Smooth muscle cell (in vitro differentiated cells): ENCODE results near the gene MTREX. TPM values are rescaled to one million over a fixed set of nuclear protein-coding genes. Genes with fewer than 3 reads are reported as not detected.

Source experiments
- DNase-seq: peaks from one replicate; lab custom pipeline; 2025; ENCODE audit not compliant: unreplicated experiment; lab: John Stamatoyannopoulos, UW
- H2AFZ ChIP-seq: fragments of 200-600 bp; sonication (generic); 2 replicates; pipeline ENCODE4 v1.6.0; 2016; ENCODE audit warnings: antibody characterized with exemption, low read depth, mild to moderate bottlenecking
- H3F3A ChIP-seq: fragments of 200-600 bp; sonication (generic); 2 replicates; pipeline ENCODE4 v1.6.0; 2017; ENCODE audit warnings: antibody characterized with exemption, low read depth
- H3K27ac ChIP-seq: fragments of 200-600 bp; sonication (generic); 2 replicates; pipeline ENCODE4 v1.5.1; 2016; ENCODE audit warnings: low read depth, mild to moderate bottlenecking
- H3K27me3 ChIP-seq: fragments of 200-600 bp; sonication (generic); 2 replicates; pipeline ENCODE4 v1.6.1; 2016; ENCODE audit warnings: low read depth, mild to moderate bottlenecking
- H3K36me3 ChIP-seq: fragments of 200-600 bp; sonication (generic); 2 replicates; pipeline ENCODE4 v1.5.1; 2016; ENCODE audit warnings: low read depth
- H3K4me1 ChIP-seq: fragments of 200-600 bp; sonication (generic); 2 replicates; pipeline ENCODE4 v1.5.1; 2016; ENCODE audit warnings: low read depth
- H3K4me2 ChIP-seq: fragments of 200-600 bp; sonication (generic); 2 replicates; pipeline ENCODE4 v1.6.0; 2016; ENCODE audit warnings: mild to moderate bottlenecking
- H3K4me3 ChIP-seq: fragments of 200-600 bp; sonication (generic); 2 replicates; pipeline ENCODE4 v1.5.1; 2016; ENCODE audit warnings: mild to moderate bottlenecking
- H3K79me2 ChIP-seq: fragments of 200-600 bp; sonication (generic); 2 replicates; pipeline ENCODE4 v1.6.0; 2016; ENCODE audit warnings: low read depth, mild to moderate bottlenecking
- H3K9ac ChIP-seq: fragments of 200-600 bp; sonication (generic); 2 replicates; pipeline ENCODE4 v1.6.0; 2016; ENCODE audit warnings: low read depth
- H3K9me3 ChIP-seq: fragments of 200-600 bp; sonication (generic); replicated peaks from 2 replicates; pipeline ENCODE4 v1.5.1; 2016; ENCODE audit warnings: low read depth
- H4K20me1 ChIP-seq: fragments of 200-600 bp; sonication (generic); 2 replicates; pipeline ENCODE4 v1.6.0; 2016; ENCODE audit warnings: low read depth
- CTCF ChIP-seq: fragments of 200-600 bp; sonication (generic); IDR thresholded peaks from 2 replicates; pipeline ENCODE4 v1.5.1; 2017; ENCODE audit warnings: borderline replicate concordance, mild to moderate bottlenecking, antibody characterized with exemption; ENCODE audit not compliant: insufficient read depth, poor library complexity, severe bottlenecking
- WGBS: methylation state at CpG from one replicate; pipeline ENCODE4 v1.1.7; 2016; ENCODE audit warnings: low lambda C conversion rate; 5-methylcytosine and 5-hydroxymethylcytosine counted together
- polyA plus RNA-seq: library from polyadenylated mRNA; unstranded; fragments of >200 nt; fragmentation: Nextera tagmentation; extraction: Ambion mirVana; gene quantifications from 2 replicates; pipeline ENCODE4 v1.2.1, GENCODE V29; 2016
- total RNA-seq: library from RNA; depleted of rRNA; stranded (reverse); fragments of >200 nt; gene quantifications from 2 replicates; pipeline ENCODE4 v1.2.3, GENCODE V29; 2014

Gene MTREX
- total and polyA plus RNA-seq, 2 experiments from 2014 or later = 20.7 to 93.9 TPM

GRCh38 chr5:55350754-55351153, 43.0 kb downstream of the MTREX start:
- H3K4me1 ChIP-seq = no peaks in the 10 kb centered on the region
- H3K79me2 ChIP-seq = peaks cover 4% of the 10 kb centered on the region
- H3F3A ChIP-seq = no peaks in the 10 kb centered on the region
- no peak overlapping the region for H3K4me3 ChIP-seq
- no peak overlapping the region for H2AFZ ChIP-seq
- DNase-seq = no peak
- H3K9me3 ChIP-seq = no peaks in the 10 kb centered on the region
- no peak overlapping the region for H3K9ac ChIP-seq
- peaks cover 32% of the 10 kb centered on the region for H3K36me3 ChIP-seq
- no peaks in the 10 kb centered on the region for H3K27me3 ChIP-seq
- no peak for TF ChIP-seq CTCF
- no peak overlapping the region for H3K4me2 ChIP-seq
- 94% methylated on average over 1 of the region's 1 CpG for WGBS
- no peaks in the 10 kb centered on the region for H4K20me1 ChIP-seq
- H3K27ac ChIP-seq = no peak overlapping the region

GRCh38 chr5:55356896-55357295, 49.1 kb downstream of the MTREX start:
- no peak for DNase-seq
- peaks cover 7% of the 10 kb centered on the region for H3K79me2 ChIP-seq
- H3K36me3 ChIP-seq = peaks cover 33% of the 10 kb centered on the region
- H3K27me3 ChIP-seq = no peaks in the 10 kb centered on the region
- H3F3A ChIP-seq = no peaks in the 10 kb centered on the region
- no peak for TF ChIP-seq CTCF
- no peak overlapping the region for H2AFZ ChIP-seq
- WGBS = 99% methylated on average over 4 of the region's 4 CpGs
- no peaks in the 10 kb centered on the region for H4K20me1 ChIP-seq
- no peak overlapping the region for H3K4me3 ChIP-seq
- no peak overlapping the region for H3K27ac ChIP-seq
- no peak overlapping the region for H3K9ac ChIP-seq
- H3K4me1 ChIP-seq = no peaks in the 10 kb centered on the region
- H3K4me2 ChIP-seq = no peak overlapping the region
- no peaks in the 10 kb centered on the region for H3K9me3 ChIP-seq

- Histone ChIP-seq H3K4me1 (no peaks in the 10 kb centered on the region), H2AFZ (no peak overlapping the region), H3K4me3 (no peak overlapping the region), H3F3A (no peaks in the 10 kb centered on the region), H3K9ac (no peak overlapping the region), H3K27ac (no peak overlapping the region), H4K20me1 (no peaks in the 10 kb centered on the region), H3K79me2 (peaks cover 7% of the 10 kb centered on the region), H3K27me3 (no peaks in the 10 kb centered on the region), H3K9me3 (no peaks in the 10 kb centered on the region), H3K4me2 (no peak overlapping the region), H3K36me3 (peaks cover 19% of the 10 kb centered on the region)
- no peak for TF ChIP-seq CTCF
- DNase-seq = no peak
- 97% methylated on average over 2 of the region's 2 CpGs for WGBS
Observed at GRCh38 chr5:55360190-55360589, 52.4 kb downstream of the MTREX start.

GRCh38 chr5:55363856-55364255, 56.1 kb downstream of the MTREX start:
- H3K27ac ChIP-seq = no peak overlapping the region
- H3K4me1 ChIP-seq = no peaks in the 10 kb centered on the region
- H3K9me3 ChIP-seq = no peaks in the 10 kb centered on the region
- H4K20me1 ChIP-seq = no peaks in the 10 kb centered on the region
- 92% methylated on average over 3 of the region's 3 CpGs for WGBS
- no peak overlapping the region for H3K9ac ChIP-seq
- H3K36me3 ChIP-seq = peaks cover 19% of the 10 kb centered on the region
- DNase-seq = no peak
- no peak for TF ChIP-seq CTCF
- no peaks in the 10 kb centered on the region for H3F3A ChIP-seq
- no peak overlapping the region for H3K4me2 ChIP-seq
- no peak overlapping the region for H3K4me3 ChIP-seq
- peaks cover 7% of the 10 kb centered on the region for H3K79me2 ChIP-seq
- no peaks in the 10 kb centered on the region for H3K27me3 ChIP-seq
- H2AFZ ChIP-seq = no peak overlapping the region
